Osteocyte (in vitro differentiated cells): ENCODE measurements around the gene HAT1. TPM values are rescaled to one million over a fixed set of nuclear protein-coding genes. Genes with fewer than 3 reads are reported as not detected.

ENCODE experiments used
- DNase-seq: peaks from one replicate; pipeline ENCODE4 v3.0.0; 2021; ENCODE audit warnings: mixed read lengths; ENCODE audit not compliant: unreplicated experiment; ENCODE audit errors: extremely low spot score
- H3K27ac Mint-ChIP-seq: one replicate; pipeline ENCODE4 v1.8.0; 2021; ENCODE audit warnings: mild to moderate bottlenecking, mixed read lengths; ENCODE audit not compliant: unreplicated experiment
- H3K27me3 Mint-ChIP-seq: one replicate; pipeline ENCODE4 v1.8.0; 2021; ENCODE audit warnings: mixed read lengths; ENCODE audit not compliant: unreplicated experiment
- H3K36me3 Mint-ChIP-seq: one replicate; pipeline ENCODE4 v1.8.0; 2021; ENCODE audit warnings: mixed read lengths; ENCODE audit not compliant: unreplicated experiment
- H3K4me1 Mint-ChIP-seq: one replicate; pipeline ENCODE4 v1.8.0; 2021; ENCODE audit warnings: mixed read lengths; ENCODE audit not compliant: unreplicated experiment
- H3K4me3 Mint-ChIP-seq: one replicate; pipeline ENCODE4 v1.8.0; 2021; ENCODE audit warnings: mild to moderate bottlenecking, moderate library complexity, mixed read lengths; ENCODE audit not compliant: unreplicated experiment
- H3K9me3 Mint-ChIP-seq: one replicate; pipeline ENCODE4 v1.8.0; 2021; ENCODE audit warnings: mixed read lengths; ENCODE audit not compliant: unreplicated experiment
- total RNA-seq: library from RNA; stranded (reverse); gene quantifications from 2 replicates; pipeline ENCODE4 v1.2.1, GENCODE V29; 2021
- TF ChIP-seq, protein P1 (sequence below): fragments of 200-600 bp; sonication (generic); IDR thresholded peaks from 2 replicates; pipeline ENCODE4 v1.5.0; 2021; ENCODE audit warnings: antibody characterized with exemption, mild to moderate bottlenecking, moderate library complexity

The HAT1 gene
- total RNA-seq, 1 donor from 2014 or later, result 45.7 TPM

- DNase-seq, result no peak
- Mint-ChIP-seq H3K4me3 (no peak overlapping the region), H3K4me1 (peaks cover 8% of the 10 kb centered on the region), H3K27me3 (no peaks in the 10 kb centered on the region), H3K27ac (no peak overlapping the region), H3K9me3 (no peaks in the 10 kb centered on the region), H3K36me3 (peaks cover 7% of the 10 kb centered on the region)
- TF ChIP-seq, protein P1, sequence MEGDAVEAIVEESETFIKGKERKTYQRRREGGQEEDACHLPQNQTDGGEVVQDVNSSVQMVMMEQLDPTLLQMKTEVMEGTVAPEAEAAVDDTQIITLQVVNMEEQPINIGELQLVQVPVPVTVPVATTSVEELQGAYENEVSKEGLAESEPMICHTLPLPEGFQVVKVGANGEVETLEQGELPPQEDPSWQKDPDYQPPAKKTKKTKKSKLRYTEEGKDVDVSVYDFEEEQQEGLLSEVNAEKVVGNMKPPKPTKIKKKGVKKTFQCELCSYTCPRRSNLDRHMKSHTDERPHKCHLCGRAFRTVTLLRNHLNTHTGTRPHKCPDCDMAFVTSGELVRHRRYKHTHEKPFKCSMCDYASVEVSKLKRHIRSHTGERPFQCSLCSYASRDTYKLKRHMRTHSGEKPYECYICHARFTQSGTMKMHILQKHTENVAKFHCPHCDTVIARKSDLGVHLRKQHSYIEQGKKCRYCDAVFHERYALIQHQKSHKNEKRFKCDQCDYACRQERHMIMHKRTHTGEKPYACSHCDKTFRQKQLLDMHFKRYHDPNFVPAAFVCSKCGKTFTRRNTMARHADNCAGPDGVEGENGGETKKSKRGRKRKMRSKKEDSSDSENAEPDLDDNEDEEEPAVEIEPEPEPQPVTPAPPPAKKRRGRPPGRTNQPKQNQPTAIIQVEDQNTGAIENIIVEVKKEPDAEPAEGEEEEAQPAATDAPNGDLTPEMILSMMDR, result no peak
Observed at GRCh38 chr2:171939058-171939742, 16.9 kb downstream of the HAT1 start.

DNA sequence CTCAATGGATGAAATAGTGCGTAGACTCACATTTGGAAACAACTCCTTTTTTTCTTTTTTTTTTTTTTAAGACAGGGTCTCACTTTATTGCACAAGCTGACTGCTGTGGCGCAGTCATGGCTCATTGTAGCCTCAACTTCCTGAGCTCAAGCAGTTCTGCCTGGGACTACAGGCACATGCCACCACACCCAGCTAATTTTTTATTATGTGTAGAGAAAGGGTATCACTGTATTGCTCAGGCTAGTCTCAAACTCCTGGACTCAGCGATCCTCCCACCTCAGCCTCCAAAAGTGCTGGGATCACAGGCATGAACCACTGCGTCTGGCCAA, 17.4 kb downstream of the HAT1 start:
- H3K4me3 Mint-ChIP-seq, result no peak overlapping the region
- TF ChIP-seq, protein P1, result no peak
- H3K36me3 Mint-ChIP-seq, result peaks cover 5% of the 10 kb centered on the region
- no peak for DNase-seq
- peaks cover 8% of the 10 kb centered on the region for H3K4me1 Mint-ChIP-seq
- no peaks in the 10 kb centered on the region for H3K27me3 Mint-ChIP-seq
- no peaks in the 10 kb centered on the region for H3K9me3 Mint-ChIP-seq
- H3K27ac Mint-ChIP-seq, result no peak overlapping the region

DNA sequence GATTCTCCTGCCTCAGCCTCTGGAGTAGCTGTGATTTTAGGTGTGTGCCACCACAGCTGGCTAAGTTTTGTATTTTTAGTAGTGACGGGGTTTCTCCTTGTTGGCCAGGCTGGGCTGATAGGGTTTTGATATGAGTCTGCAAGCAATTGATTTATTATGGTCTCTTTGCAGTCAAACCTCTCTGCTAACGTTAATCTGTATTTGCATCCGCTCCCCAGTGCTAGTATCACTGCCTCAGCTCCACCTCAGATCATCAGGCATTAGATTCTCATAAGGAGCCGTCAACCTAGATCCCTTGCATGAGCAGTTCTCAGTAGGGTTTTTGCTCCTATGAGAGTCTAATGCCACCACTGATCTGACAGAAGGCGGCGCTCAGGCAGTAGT, 19.0 kb downstream of the HAT1 start:
- TF ChIP-seq, protein P1, result no peak
- Mint-ChIP-seq H3K36me3 (peaks cover 5% of the 10 kb centered on the region), H3K9me3 (no peaks in the 10 kb centered on the region), H3K4me3 (no peak overlapping the region), H3K27ac (no peak overlapping the region), H3K4me1 (peaks cover 5% of the 10 kb centered on the region), H3K27me3 (no peaks in the 10 kb centered on the region)
- no peak for DNase-seq

- Mint-ChIP-seq H3K36me3 (peaks cover 11% of the 10 kb centered on the region), H3K9me3 (no peaks in the 10 kb centered on the region), H3K27ac (no peak overlapping the region), H3K27me3 (no peaks in the 10 kb centered on the region), H3K4me1 (peaks cover 5% of the 10 kb centered on the region), H3K4me3 (no peak overlapping the region)
- no peak for DNase-seq
- TF ChIP-seq, protein P1, result no peak
Observed at GRCh38 chr2:171943869-171944268, 21.6 kb downstream of the HAT1 start.

- DNase-seq, result no peak
- H3K9me3 Mint-ChIP-seq, result no peaks in the 10 kb centered on the region
Observed at GRCh38 chr2:171952276-171952675, 30.0 kb downstream of the HAT1 start.

More at GRCh38 chr2:171952276-171952675, 30.0 kb downstream of the HAT1 start:
- no peak overlapping the region for H3K27ac Mint-ChIP-seq
- no peak overlapping the region for H3K4me3 Mint-ChIP-seq
- no peaks in the 10 kb centered on the region for H3K27me3 Mint-ChIP-seq
- H3K36me3 Mint-ChIP-seq, result peaks cover 17% of the 10 kb centered on the region
- H3K4me1 Mint-ChIP-seq, result peaks cover 10% of the 10 kb centered on the region
- TF ChIP-seq, protein P1, result no peak
